Retinal pigment epithelial cell (primary cell): ENCODE data around the gene CABS1.

Experiments used
- DNase-seq: peaks from one replicate; pipeline ENCODE4 v3.0.0-alpha.2; 2010; ENCODE audit warnings: low read depth
- H3K4me3 ChIP-seq: 2 replicates; pipeline ENCODE4 v1.5.1; 2011; ENCODE audit warnings: mild to moderate bottlenecking, low read length, control low read depth, moderate library complexity
- CTCF ChIP-seq: conservative IDR thresholded peaks from 2 replicates; pipeline ENCODE4 v1.5.1; 2011; ENCODE audit warnings: low read depth, low read length, control low read depth, inconsistent platforms

CABS1 gene

GRCh38 chr4:70371987-70372386, 37.2 kb downstream of the CABS1 start:
- H3K4me3 ChIP-seq = no peak overlapping the region
- TF ChIP-seq CTCF = no peak
- no peak for DNase-seq

GRCh38 chr4:70372760-70373159, 38.0 kb downstream of the CABS1 start:
- no peak for DNase-seq
- no peak for TF ChIP-seq CTCF
- H3K4me3 ChIP-seq = no peak overlapping the region

GRCh38 chr4:70380578-70380977, 45.8 kb downstream of the CABS1 start:
- DNase-seq = no peak
- H3K4me3 ChIP-seq = no peak overlapping the region
- TF ChIP-seq CTCF = no peak

GRCh38 chr4:70382691-70383181, 48.0 kb downstream of the CABS1 start, which contains the start of gene SMR3B:
SMR3B (plus strand) TSS chr4:70383131; CDS start chr4:70384511, 1,380 bp downstream.
- DNase-seq = no peak

More at GRCh38 chr4:70382691-70383181, 48.0 kb downstream of the CABS1 start, which contains the start of gene SMR3B:
- no peak within 1 kb of the TSS for H3K4me3 ChIP-seq
- no peak for TF ChIP-seq CTCF
